GM12892 (cell line): ENCODE results near the gene ANGPT4.

Source experiments
- DNase-seq: peaks from one replicate; pipeline ENCODE4 v3.0.0; 2011; ENCODE audit not compliant: insufficient read length
- FAIRE-seq: peaks from 2 replicates; lab custom pipeline; 2011; peaks lifted over from hg19 to GRCh38; lab: Jason Lieb, UNC
- POLR2A ChIP-seq: IDR thresholded peaks from 2 replicates; pipeline ENCODE4 v1.6.1; 2011; ENCODE audit warnings: low read depth, low read length, control low read depth
- POLR2AphosphoS5 ChIP-seq: IDR thresholded peaks from 2 replicates; pipeline ENCODE4 v1.6.1; 2011; ENCODE audit warnings: low read depth, low read length, control low read depth
- TAF1 ChIP-seq: IDR thresholded peaks from 2 replicates; pipeline ENCODE4 v1.6.1; 2011; ENCODE audit warnings: low read depth, mild to moderate bottlenecking, control low read depth, low read length, borderline replicate concordance

ANGPT4 gene

GRCh38 chr20:824916-825315 lies 91.2 kb downstream of the ANGPT4 start:
- no peak for TF ChIP-seq TAF1
- no peak for TF ChIP-seq POLR2AphosphoS5
- no peak for TF ChIP-seq POLR2A
- DNase-seq (no peak), FAIRE-seq (no peak)

DNA sequence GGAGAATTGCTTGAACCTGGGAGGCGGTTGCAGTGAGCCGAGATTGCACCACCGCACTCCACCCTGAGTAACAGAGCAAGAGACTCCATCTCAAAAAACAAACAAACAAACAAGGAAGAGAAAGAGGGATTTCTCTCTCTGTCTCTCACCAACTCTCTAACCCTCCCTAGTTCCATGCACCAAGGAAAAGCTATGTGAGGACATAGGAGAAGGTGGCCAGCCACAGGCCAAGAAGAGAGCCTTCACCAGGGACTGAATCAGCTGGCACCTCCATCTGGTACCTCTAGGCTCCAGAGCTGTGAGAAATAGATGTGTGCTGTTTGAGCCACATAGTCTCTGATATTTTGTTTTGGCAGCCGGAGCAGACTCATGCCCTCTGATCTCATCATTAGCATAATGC lies 91.6 kb downstream of the ANGPT4 start:
- no peak for FAIRE-seq
- no peak for TF ChIP-seq POLR2A
- no peak for TF ChIP-seq TAF1
- no peak for TF ChIP-seq POLR2AphosphoS5
- no peak for DNase-seq

DNA sequence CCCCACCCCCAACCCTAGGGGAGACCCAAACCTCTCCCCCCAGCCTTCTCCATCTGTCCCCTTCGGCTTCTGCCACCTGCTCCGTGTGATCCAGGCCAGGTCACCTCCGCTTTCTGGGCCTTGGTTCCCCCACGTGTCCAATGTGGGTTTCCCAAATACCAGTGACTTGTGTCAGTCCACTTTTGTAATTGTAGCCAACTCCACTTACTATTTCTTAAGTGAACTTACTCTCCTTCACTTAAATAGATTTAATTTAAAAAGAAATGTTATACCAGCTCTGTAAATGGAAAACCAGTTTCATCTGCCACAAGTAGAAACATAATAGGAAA lies 92.6 kb downstream of the ANGPT4 start:
- no peak for TF ChIP-seq POLR2A
- TF ChIP-seq TAF1 = no peak
- TF ChIP-seq POLR2AphosphoS5 = no peak
- FAIRE-seq = no peak
- no peak for DNase-seq

- no peak for TF ChIP-seq POLR2A
- DNase-seq = no peak
- FAIRE-seq = no peak
Measured at GRCh38 chr20:822651-823573, 93.2 kb downstream of the ANGPT4 start.

- DNase-seq (no peak), FAIRE-seq (no peak)
- TF ChIP-seq TAF1 = no peak
- no peak for TF ChIP-seq POLR2A
- no peak for TF ChIP-seq POLR2AphosphoS5
Measured at GRCh38 chr20:821731-822065, 94.4 kb downstream of the ANGPT4 start.

DNA sequence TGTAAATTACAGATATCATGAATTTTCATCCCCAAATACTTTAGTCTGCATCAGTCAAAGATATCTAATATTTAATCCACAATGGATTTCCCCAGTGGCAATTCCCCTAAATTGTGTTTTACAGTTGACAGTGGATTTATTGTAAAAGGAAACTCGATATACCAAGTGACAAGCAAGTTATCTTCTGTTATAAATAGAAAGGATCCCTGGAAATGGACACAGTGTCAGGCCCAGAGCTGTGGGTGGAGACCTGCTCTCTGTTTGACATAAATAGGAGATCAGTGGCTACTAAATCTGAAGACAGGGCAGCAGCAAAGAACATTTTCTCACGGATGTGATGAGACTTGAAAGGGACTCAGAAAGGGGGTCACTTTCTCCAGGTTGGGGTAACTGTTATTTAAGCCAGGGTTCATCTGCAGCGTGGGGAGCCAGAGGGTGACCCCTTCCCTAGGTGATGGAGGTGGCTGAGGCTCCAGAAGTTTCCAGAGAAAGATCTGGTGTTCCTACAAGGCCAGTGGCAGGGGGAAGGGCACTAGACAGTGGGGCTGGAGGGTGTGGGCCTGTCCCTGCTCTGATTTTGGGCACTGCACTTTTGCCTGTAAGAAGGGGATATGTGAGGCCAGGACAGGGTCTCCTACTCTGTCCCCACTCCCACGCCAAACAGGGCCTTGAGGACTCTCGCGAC lies 94.9 kb downstream of the ANGPT4 start:
- no peak for DNase-seq
- TF ChIP-seq TAF1 (no peak), POLR2A (no peak), POLR2AphosphoS5 (no peak)
- no peak for FAIRE-seq

DNA sequence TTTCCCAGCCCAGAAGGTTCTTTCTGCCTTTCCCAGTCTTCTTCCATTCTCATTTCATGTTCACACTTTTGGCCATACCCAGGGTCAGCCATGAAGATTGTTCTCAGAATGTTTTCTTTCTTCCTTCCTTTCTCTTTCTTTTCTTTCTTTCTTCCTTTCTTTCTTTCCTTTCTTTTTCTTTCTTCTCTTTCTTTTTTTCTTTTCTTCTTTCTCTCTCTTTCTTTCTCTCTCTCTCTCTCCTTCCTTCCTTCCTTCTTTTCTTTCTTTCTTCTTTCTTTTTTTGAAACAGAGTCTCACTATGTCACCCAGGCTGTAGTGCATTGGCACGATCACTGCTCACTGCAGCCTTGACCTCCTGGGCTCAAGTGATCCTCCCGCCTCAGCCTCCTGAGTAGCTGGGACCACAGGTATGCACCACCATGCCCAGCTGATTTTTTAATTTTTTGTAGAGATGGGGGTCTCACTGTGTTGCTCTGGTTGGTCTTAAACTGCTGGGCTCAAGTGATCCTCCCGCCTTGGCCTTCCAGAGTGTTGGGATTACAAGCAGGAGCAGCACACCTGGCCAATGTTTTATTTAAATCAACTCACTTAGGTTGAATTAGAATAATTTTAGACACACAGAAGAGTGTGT lies 95.7 kb downstream of the ANGPT4 start:
- DNase-seq (no peak), FAIRE-seq (no peak)
- TF ChIP-seq POLR2AphosphoS5 (no peak), POLR2A (no peak)
